Renal pelvis (tissue), 4 donors: ENCODE results near the gene TAF10. TPM values are rescaled to one million over a fixed set of nuclear protein-coding genes. Genes with fewer than 3 reads are reported as not detected.

ENCODE experiments used
- DNase-seq: peaks from one replicate; pipeline ENCODE4 v3.0.0-alpha.2; 2013
- polyA plus RNA-seq, 3 donors: library from polyadenylated mRNA; unstranded; fragments of 120-200 nt; gene quantifications; one replicate each; pipeline ENCODE4 v1.2.1, GENCODE V29; 2013; ENCODE audit not compliant: insufficient read length in 3 of 3

Gene TAF10
- polyA plus RNA-seq, 3 donors, result 68.8 to 96.0 (median 81.3) TPM

GRCh38 chr11:6627762-6628241, 15.8 kb upstream of the TAF10 start:
- no peak for DNase-seq

GRCh38 chr11:6626971-6627761, 15.2 kb upstream of the TAF10 start:
- no peak for DNase-seq

GRCh38 chr11:6625832-6626420, 13.9 kb upstream of the TAF10 start:
- no peak for DNase-seq

GRCh38 chr11:6625156-6625831, 13.3 kb upstream of the TAF10 start:
- DNase-seq, result no peak

- no peak for DNase-seq
Observed at GRCh38 chr11:6623391-6624363, 11.7 kb upstream of the TAF10 start.

- no peak for DNase-seq
Observed at GRCh38 chr11:6622261-6623171, 10.5 kb upstream of the TAF10 start.

GRCh38 chr11:6621711-6622211, 9.7 kb upstream of the TAF10 start:
- DNase-seq, result no peak

GRCh38 chr11:6620636-6621035, 8.6 kb upstream of the TAF10 start:
- no peak for DNase-seq

GRCh38 chr11:6619004-6619745, 7.2 kb upstream of the TAF10 start, which contains the start of gene TPP1:
Gene TPP1, minus strand, starts transcription at chr11:6619422. Its CDS starts 22 bp downstream, at chr11:6619400.
- DNase-seq, result peak; percentile 94

GRCh38 chr11:6618117-6619003, 6.3 kb upstream of the TAF10 start:
- peak; percentile 77 for DNase-seq

GRCh38 chr11:6617315-6617781, 5.3 kb upstream of the TAF10 start:
- no peak for DNase-seq

GRCh38 chr11:6616596-6617250, 4.7 kb upstream of the TAF10 start:
- DNase-seq, result no peak

GRCh38 chr11:6615882-6616585, 4.0 kb upstream of the TAF10 start:
- DNase-seq, result no peak

- DNase-seq, result no peak
Observed at GRCh38 chr11:6615046-6615445, 3.0 kb upstream of the TAF10 start.

- no peak for DNase-seq
Observed at GRCh38 chr11:6614446-6614845, 2.4 kb upstream of the TAF10 start.

- DNase-seq, result no peak
Observed at GRCh38 chr11:6613496-6613895, 1.5 kb upstream of the TAF10 start.

- DNase-seq, result no peak
Observed at GRCh38 chr11:6611963-6612212, 128 bp downstream of the TAF10 start.
